NCI-H69 (cell line): ENCODE measurements around the gene EVI5L.
"Not testable (repeated sequence)": the region's sequence is repeated elsewhere in the genome, so short reads cannot be mapped to it uniquely, and the experiment has no call there.

Source experiments
- DNase-seq: peaks from one replicate; lab custom pipeline; 2025; lab: John Stamatoyannopoulos, UW

The EVI5L gene

GRCh38 chr19:7829561-7830271, at the start of gene EVI5L:
Gene EVI5L, plus strand, starts transcription at chr19:7830218. Its CDS starts 16,325 bp downstream, at chr19:7846543.
- peak; percentile 100 for DNase-seq

GRCh38 chr19:7781157-7781556, 48.9 kb upstream of the EVI5L start:
- DNase-seq, result no peak

- DNase-seq, result no peak
These were observed 46.0 kb upstream of the EVI5L start for GRCh38 chr19:7783991-7784423.

DNA sequence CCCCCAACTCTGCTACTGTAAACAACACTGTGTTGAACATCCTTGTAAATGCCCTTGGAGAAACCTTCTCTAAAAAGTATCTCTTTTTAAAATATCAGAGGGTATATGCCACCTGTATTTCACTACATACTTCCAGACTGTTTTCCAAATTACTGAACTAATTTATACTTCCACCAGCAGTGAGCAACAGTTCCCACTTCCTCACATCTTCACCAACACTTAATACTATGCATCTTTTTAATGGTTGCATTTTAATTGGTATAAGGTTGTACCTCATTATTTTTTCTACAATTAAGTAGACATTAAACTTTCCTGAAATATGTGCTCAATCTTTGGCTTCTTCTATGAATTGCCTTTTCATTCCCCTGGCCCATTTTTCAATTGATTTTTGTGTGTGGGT, 45.2 kb upstream of the EVI5L start:
- no peak for DNase-seq

GRCh38 chr19:7787141-7787540, 42.9 kb upstream of the EVI5L start:
- DNase-seq, result no peak

GRCh38 chr19:7787602-7788177, 42.3 kb upstream of the EVI5L start:
- DNase-seq, result no peak

- DNase-seq, result peak; percentile 26
These were observed 41.7 kb upstream of the EVI5L start for GRCh38 chr19:7788178-7788932.

DNA sequence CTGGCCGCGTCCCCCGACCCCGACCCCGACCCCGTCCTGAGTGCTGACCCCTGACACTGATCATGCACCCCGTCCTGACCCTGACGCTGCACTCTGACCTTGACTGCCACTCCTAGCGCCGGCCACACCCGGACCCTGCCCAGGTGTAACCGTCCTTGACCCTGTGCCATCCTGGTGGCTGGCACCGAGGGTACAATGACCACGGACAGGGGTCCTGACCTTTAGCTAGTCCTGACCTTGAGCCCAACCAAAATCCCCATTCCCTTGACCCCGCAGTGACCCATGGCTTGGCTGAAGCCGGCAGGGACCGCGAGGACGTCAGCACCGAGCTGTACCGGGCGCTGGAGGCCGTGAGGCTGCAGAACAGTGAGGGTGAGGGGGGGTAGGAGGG, 41.1 kb upstream of the EVI5L start:
- no peak for DNase-seq

DNA sequence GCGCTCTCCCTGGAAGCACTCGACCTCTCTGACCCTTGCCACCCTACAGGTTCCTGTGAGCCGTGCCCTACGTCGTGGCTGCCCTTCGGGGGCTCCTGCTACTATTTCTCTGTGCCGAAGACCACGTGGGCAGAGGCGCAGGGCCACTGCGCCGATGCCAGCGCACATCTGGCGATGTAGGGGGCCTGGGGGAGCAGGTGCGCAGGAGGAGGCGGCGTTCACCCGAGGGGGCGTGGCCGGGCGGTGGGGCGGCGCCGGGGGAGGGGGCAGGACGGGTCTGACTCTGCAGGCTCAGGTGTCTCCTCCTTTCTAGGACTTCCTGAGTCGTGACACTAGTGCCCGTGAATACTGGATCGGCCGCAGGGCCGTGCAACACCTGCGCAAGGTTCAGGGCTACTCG, 40.6 kb upstream of the EVI5L start:
- peak; percentile 61 for DNase-seq

DNA sequence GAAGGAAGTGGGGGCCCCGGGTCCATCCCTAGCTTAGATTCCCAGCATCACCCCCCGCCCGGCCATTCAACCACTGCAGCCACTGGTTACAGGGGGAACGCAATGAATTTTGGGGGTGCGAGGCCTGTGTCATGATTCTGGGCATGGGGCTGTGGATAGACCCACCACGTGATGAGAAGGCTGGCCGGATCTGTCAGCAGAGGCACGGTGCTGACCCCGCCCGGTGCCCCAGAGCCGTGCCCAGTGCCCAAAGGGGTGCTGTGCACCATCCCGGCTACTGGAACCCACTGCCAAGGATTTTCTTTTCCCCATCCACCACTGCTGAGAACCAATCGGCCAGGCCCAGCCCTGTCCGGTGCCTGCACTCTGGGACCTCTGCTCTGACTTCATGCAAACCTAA, 39.6 kb upstream of the EVI5L start:
- DNase-seq, result no peak

DNA sequence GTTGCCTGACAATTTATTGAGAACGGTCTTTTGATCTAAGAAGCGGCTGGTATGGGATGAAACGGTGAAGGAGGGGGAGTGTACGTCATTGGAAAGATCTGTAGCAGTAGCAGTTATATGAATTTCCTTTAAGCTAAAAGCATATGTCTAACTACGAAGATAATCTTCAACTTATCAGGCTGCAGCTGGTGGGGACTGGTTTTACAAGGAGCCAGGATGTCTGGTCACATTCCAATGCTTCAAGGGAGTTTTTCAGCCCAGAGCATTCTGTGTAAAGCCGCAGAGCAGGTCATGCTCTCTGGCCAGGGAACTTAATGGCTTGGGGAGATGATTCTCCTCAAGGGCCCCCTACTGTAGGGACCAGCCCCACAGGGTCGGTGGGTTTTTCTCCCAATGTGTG, 37.7 kb upstream of the EVI5L start:
- no peak for DNase-seq

DNA sequence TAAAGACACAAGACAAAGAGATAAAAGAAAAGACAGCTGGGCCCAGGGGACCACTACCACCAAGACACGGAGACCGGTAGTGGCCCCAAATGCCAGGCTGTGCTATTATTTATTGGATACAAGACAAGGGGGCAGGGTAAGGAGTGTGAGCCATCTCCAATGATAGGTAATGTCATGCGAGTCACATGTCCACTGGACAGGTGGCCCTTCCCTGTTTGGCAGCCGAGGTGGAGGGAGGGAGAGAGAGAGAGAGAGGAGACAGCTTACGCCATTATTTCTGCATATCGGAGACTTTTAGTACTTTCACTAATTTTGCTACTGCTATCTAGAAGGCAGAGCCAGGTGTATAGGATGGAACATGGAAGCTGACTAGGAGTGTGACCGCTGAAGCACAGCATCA, 37.3 kb upstream of the EVI5L start:
- not testable (repeated sequence) for DNase-seq

GRCh38 chr19:7793493-7793892, 36.5 kb upstream of the EVI5L start:
- no peak for DNase-seq

DNA sequence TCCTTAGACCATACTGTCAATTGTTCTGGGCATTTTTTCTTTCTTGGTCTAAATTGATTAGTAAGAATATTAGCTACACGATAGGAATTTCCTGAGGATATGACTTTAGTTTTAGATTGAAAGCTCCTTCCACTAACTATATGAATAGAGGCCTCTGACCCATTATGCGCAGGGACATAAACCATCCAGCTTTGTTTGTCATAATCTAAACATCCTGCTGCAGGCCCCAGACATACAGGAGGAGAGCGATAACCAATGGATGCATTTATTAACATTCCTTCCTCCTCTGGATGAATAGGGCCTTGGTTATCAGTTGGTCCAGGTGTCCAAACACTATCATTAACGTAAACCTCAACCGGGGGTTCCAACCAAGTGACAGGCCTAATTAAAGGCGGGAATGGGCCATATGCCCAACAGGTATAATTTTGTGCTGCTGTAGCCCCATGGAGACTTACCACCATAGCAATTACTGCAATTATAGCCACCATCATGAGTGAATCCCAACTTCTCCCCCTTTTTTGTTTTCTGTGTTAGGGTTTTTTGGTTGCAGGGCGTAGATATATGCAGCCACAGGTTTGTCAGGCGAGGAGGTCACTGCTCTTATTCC, 34.4 kb upstream of the EVI5L start:
- peak; percentile 97 for DNase-seq

DNA sequence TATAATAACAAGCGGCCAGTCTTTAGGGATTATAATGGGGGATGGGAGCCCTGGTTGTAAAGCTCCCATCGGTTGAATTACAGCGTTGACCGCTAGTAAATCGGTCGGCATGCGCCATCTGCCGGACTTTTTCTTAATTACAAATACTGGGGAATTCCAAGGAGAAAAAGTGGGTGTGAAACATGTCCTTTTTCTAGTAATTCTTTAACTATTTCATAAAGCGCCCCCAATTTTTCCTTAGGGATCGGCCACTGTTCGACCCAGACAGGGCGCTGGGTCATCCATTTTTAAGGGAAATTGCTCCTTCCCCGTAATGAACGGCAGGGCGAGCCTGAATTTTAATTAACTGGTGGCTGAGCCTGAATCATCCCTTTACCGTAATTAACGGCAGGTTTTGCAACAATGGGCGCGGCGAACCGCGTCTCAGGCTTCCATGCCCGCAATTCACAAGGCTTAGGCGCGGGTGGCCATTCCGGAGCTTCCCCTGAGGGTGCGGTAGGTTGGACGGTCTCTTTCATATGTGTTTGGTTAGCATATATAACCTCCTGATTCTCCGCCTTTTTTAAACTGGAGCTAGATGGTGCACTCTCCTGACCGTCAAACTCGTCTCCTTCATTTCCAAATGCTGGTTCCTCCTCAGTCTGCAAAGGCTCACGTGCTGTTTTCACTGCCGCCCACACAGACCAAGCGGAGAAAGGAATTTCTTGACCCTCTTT, 30.2 kb upstream of the EVI5L start:
- peak; percentile 84 for DNase-seq

DNA sequence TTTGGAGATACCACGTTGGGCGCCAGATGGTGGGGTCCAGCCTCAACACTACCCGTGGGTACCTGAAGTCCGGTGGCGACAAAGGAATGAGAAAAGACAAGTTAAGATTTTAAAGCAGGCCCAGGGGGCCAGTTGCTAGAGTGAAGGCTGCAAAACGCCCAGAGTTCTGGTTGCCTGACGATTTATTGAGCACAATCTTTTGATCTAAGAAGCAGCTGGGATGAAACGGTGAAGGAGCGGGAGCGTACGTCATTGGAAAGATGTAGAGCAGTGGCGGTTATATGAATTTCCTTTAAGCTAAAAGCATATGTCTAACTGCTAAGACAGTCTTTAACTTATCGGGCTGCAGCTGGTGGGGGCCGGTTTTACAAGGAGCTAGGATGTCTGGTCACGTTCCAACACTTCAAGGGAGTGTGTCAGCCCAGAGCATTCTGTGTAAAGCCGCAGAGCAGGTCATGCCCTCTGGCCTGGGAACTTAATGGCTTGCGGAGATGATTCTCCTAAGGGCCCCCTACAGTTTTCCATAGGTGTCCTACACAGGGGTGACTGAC, 28.9 kb upstream of the EVI5L start:
- DNase-seq, result no peak

DNA sequence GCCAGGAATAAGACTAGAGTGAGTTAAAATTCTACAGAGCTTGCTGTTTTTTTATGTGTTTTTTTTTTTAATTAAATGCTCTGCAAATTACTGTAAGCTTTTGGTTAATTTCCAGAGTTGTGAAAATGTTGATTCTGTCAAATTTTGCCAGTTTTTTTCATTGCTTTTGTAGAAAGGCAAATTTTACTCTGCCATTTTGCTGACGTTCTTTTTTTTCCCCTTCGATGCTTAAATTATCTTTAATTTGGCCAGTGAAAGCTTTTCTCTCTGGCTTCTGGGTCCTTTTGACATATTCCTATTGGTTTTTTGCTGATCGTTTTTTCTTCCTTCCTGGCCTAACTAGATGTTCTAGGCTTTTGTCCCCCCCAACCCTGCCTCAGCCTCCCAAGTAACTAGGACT, 23.8 kb upstream of the EVI5L start:
- DNase-seq, result no peak

DNA sequence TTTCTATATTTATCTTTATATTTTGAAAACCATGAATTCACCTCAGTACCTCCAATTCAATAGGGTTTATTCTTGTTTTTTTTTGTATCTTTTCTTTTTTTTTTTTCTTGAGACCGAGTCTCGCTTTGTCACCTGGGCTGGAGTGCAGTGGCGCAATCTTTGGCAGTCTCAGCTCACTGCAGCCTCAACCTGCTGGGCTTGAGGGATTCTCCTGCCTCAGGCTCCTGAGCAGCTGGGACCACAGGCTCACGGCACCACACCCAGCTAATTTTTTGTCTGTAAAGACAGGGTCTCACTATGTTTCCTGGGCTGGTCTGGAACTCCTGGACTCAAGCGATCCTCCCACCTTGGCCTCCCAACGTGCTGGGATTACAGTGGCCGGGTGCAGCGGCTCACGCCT, 23.1 kb upstream of the EVI5L start:
- DNase-seq, result no peak

- DNase-seq, result no peak
These were observed 21.9 kb upstream of the EVI5L start for GRCh38 chr19:7808108-7808507.

DNA sequence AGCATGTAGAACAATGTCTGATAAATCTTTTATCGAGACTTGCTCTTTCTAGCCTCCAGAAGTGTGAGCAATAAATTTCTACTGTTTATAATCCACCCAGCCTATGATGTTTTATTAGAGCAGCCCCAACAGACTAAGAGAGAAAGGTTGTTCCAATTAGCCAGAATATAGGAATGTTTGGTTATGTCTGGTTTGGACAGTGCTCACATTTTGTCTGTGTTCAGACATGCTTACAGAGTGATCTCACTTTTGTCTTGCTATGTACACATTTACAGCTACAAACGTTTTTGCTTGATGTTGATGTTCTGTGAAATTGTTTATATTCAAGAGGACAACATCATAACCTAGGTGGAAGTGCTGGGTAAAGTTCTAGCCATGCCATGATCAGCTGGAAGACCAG, 18.0 kb upstream of the EVI5L start:
- DNase-seq, result no peak

- no peak for DNase-seq
These were observed 14.7 kb upstream of the EVI5L start for GRCh38 chr19:7815325-7815724.

DNA sequence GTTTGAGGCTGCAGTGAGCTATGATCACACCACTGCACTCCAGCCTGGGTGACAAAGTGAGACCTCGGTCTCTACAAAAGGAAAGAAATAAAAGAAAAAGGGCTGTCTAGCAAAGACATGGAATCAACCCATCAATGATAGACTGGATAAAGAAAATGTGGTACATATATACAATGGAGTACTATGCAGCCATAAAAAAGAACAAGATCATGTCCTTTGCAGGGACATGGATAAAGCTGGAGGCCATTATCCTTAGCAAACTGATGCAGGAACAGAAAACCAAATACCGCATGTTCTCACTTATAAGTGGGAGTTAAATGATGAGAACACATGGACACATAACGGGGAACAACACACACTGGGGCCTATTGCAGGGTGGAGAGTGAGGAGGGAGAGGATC, 14.0 kb upstream of the EVI5L start:
- DNase-seq, result not testable (repeated sequence)
